HEK293 (cell line): ENCODE results near the gene UBL7.

Experiments used
- CTCF ChIA-PET: fragments of 350-600 bp; formaldehyde crosslinking; extraction: SDS; loops from one replicate; lab custom pipeline; 2021; ENCODE audit warnings: antibody characterized with exemption; lab: Yijun Ruan, JAX
- POLR2A ChIA-PET: fragments of 300-600 bp; formaldehyde crosslinking; extraction: SDS; loops from one replicate; lab custom pipeline; 2020; ENCODE audit warnings: antibody characterized with exemption, inconsistent platforms; lab: Yijun Ruan, JAX
- H3K27ac ChIP-seq: fragments of 200-500 bp; sonication (Bioruptor generic); 2 replicates; pipeline ENCODE4 v1.5.1; 2014; ENCODE audit warnings: low read depth, low read length, control low read depth, inconsistent platforms; ENCODE audit errors: extremely low read depth
- H3K36me3 ChIP-seq, 2 experiments: fragments of 200-500 bp in 1 of 2; sonication (Bioruptor generic) in 1 of 2; 1 replicate in 1 of 2; 2 replicates in 1 of 2; pipeline ENCODE4 v1.5.1; 2014 to 2017; ENCODE audit warnings: inconsistent platforms in 2 of 2, low read length in 2 of 2; ENCODE audit not compliant: control insufficient read depth in 2 of 2, insufficient read depth in 1 of 2
- H3K4me1 ChIP-seq: fragments of 200-500 bp; sonication (Bioruptor generic); 2 replicates; pipeline ENCODE4 v1.5.1; 2014; ENCODE audit warnings: mild to moderate bottlenecking, low read length, inconsistent platforms; ENCODE audit not compliant: control insufficient read depth, insufficient read depth
- H3K4me3 ChIP-seq: 2 replicates; pipeline ENCODE4 v1.5.1; 2011; ENCODE audit warnings: low read depth, mild to moderate bottlenecking, control low read depth, low read length, moderate library complexity
- H3K9me3 ChIP-seq: fragments of 200-500 bp; sonication (Bioruptor generic); 2 replicates; pipeline ENCODE4 v1.5.1; 2014; ENCODE audit warnings: low read depth, low read length, inconsistent platforms; ENCODE audit not compliant: control insufficient read depth, insufficient read depth
- CTCF ChIP-seq: fragments of 450-650 bp; formaldehyde crosslinking; IDR thresholded peaks from 2 replicates; pipeline ENCODE4 v1.5.1; 2016; ENCODE audit warnings: missing biosample characterization, missing genetic modification characterization
- HOXA7 ChIP-seq: sonication (generic); formaldehyde crosslinking; IDR thresholded peaks from 2 replicates; pipeline ENCODE4 v1.8.1; 2022; ENCODE audit warnings: missing genetic modification reagents, borderline replicate concordance
- HOXC10 ChIP-seq: sonication (generic); formaldehyde crosslinking; IDR thresholded peaks from 2 replicates; pipeline ENCODE4 v1.8.1; 2023; ENCODE audit warnings: mild to moderate bottlenecking, missing genetic modification reagents
- PATZ1 ChIP-seq: fragments of 450-650 bp; formaldehyde crosslinking; IDR thresholded peaks from 2 replicates; pipeline ENCODE4 v1.5.1; 2016; ENCODE audit warnings: missing biosample characterization, missing genetic modification characterization
- PRDM4 ChIP-seq: fragments of 450-650 bp; formaldehyde crosslinking; IDR thresholded peaks from 2 replicates; pipeline ENCODE4 v1.5.1; 2017; ENCODE audit warnings: missing biosample characterization, missing genetic modification characterization
- PRDM6 ChIP-seq: fragments of 450-650 bp; formaldehyde crosslinking; IDR thresholded peaks from 2 replicates; pipeline ENCODE4 v1.5.1; 2017; ENCODE audit warnings: missing biosample characterization, missing genetic modification characterization
- SETDB1 ChIP-seq: IDR thresholded peaks from one replicate; pipeline ENCODE4 v1.6.1; 2017; ENCODE audit warnings: mild to moderate bottlenecking, low read length, moderate library complexity, mixed read lengths; ENCODE audit not compliant: insufficient read length
- ZBTB17 ChIP-seq: fragments of 450-650 bp; formaldehyde crosslinking; IDR thresholded peaks from 2 replicates; pipeline ENCODE4 v1.5.1; 2016; ENCODE audit warnings: missing biosample characterization, missing genetic modification characterization
- ZBTB8A ChIP-seq: fragments of 450-650 bp; formaldehyde crosslinking; IDR thresholded peaks from 2 replicates; pipeline ENCODE4 v1.5.1; 2016; ENCODE audit warnings: missing biosample characterization, missing genetic modification characterization
- ZIC2 ChIP-seq: fragments of 450-650 bp; formaldehyde crosslinking; IDR thresholded peaks from 2 replicates; pipeline ENCODE4 v1.5.1; 2016; ENCODE audit warnings: missing biosample characterization, missing genetic modification characterization
- ZNF133 ChIP-seq: fragments of 450-650 bp; formaldehyde crosslinking; IDR thresholded peaks from 2 replicates; pipeline ENCODE4 v1.5.1; 2016; ENCODE audit warnings: missing biosample characterization, missing genetic modification characterization
- ZNF16 ChIP-seq: fragments of 450-650 bp; formaldehyde crosslinking; IDR thresholded peaks from 2 replicates; pipeline ENCODE4 v1.5.1; 2016; ENCODE audit warnings: low read depth, missing biosample characterization, missing genetic modification characterization
- ZNF2 ChIP-seq: fragments of 450-650 bp; formaldehyde crosslinking; IDR thresholded peaks from 2 replicates; pipeline ENCODE4 v1.5.1; 2016; ENCODE audit warnings: missing biosample characterization, missing genetic modification characterization
- ZNF223 ChIP-seq: fragments of 450-650 bp; formaldehyde crosslinking; IDR thresholded peaks from 2 replicates; pipeline ENCODE4 v1.5.1; 2016; ENCODE audit warnings: missing biosample characterization, missing genetic modification characterization
- ZNF24 ChIP-seq: fragments of 450-650 bp; formaldehyde crosslinking; IDR thresholded peaks from 2 replicates; pipeline ENCODE4 v1.5.1; 2016; ENCODE audit warnings: missing biosample characterization, missing genetic modification characterization
- ZNF248 ChIP-seq: fragments of 450-650 bp; formaldehyde crosslinking; IDR thresholded peaks from 2 replicates; pipeline ENCODE4 v1.5.1; 2017; ENCODE audit warnings: missing biosample characterization, missing genetic modification characterization
- ZNF280C ChIP-seq: fragments of 450-650 bp; formaldehyde crosslinking; IDR thresholded peaks from 2 replicates; pipeline ENCODE4 v1.5.1; 2016; ENCODE audit warnings: missing biosample characterization, missing genetic modification characterization
- ZNF341 ChIP-seq: fragments of 450-650 bp; formaldehyde crosslinking; IDR thresholded peaks from 2 replicates; pipeline ENCODE4; 2016; ENCODE audit warnings: low read depth, missing biosample characterization, missing genetic modification characterization
- ZNF391 ChIP-seq: fragments of 450-650 bp; formaldehyde crosslinking; IDR thresholded peaks from 2 replicates; pipeline ENCODE4 v1.5.1; 2016; ENCODE audit warnings: low read depth, missing biosample characterization, missing genetic modification characterization, borderline replicate concordance
- ZNF473 ChIP-seq: fragments of 450-650 bp; formaldehyde crosslinking; IDR thresholded peaks from 2 replicates; pipeline ENCODE4 v1.5.1; 2017; ENCODE audit warnings: missing biosample characterization, missing genetic modification characterization
- ZNF571 ChIP-seq: fragments of 450-650 bp; formaldehyde crosslinking; IDR thresholded peaks from 2 replicates; pipeline ENCODE4 v1.5.0; 2017; ENCODE audit warnings: missing biosample characterization, missing genetic modification characterization
- ZNF600 ChIP-seq: fragments of 450-650 bp; formaldehyde crosslinking; IDR thresholded peaks from 2 replicates; pipeline ENCODE4 v1.5.1; 2016; ENCODE audit warnings: missing biosample characterization, missing genetic modification characterization
- ZNF660 ChIP-seq: fragments of 450-650 bp; IDR thresholded peaks from 2 replicates; pipeline ENCODE4 v1.5.1; 2018; ENCODE audit warnings: missing biosample characterization, mild to moderate bottlenecking, missing genetic modification characterization
- ZNF664 ChIP-seq: fragments of 450-650 bp; formaldehyde crosslinking; IDR thresholded peaks from 2 replicates; pipeline ENCODE4 v1.5.1; 2016; ENCODE audit warnings: missing biosample characterization, missing genetic modification characterization
- ZNF747 ChIP-seq: fragments of 450-650 bp; formaldehyde crosslinking; IDR thresholded peaks from 2 replicates; pipeline ENCODE4 v1.5.1; 2016; ENCODE audit warnings: missing biosample characterization, missing genetic modification characterization
- ZSCAN18 ChIP-seq: fragments of 450-650 bp; formaldehyde crosslinking; IDR thresholded peaks from 2 replicates; pipeline ENCODE4 v1.5.1; 2016; ENCODE audit warnings: missing biosample characterization, missing genetic modification characterization

The UBL7 gene

GRCh38 chr15:74438721-74439316 is 22.1 kb downstream of the UBL7 start:
- no peak overlapping the region for H3K27ac ChIP-seq
- no peaks in the 10 kb centered on the region for H3K36me3 ChIP-seq
- ChIA-PET POLR2A (interaction anchor here (0.7 to 1.5 kb wide), 4 partner anchors 15 to 57 kb away, joined by 3 read pairs; partner anchors contain the start of gene UBL7), CTCF (interaction anchor here (0.5 to 26.4 kb wide), 53 partner anchors 8 to 488 kb away, joined by 3 to 768 read pairs (median 3); partner anchors contain the start of genes CYP11A1 and UBL7)
- H3K4me1 ChIP-seq, result peaks cover 4% of the 10 kb centered on the region
- no peaks in the 10 kb centered on the region for H3K9me3 ChIP-seq
- no peak overlapping the region for H3K4me3 ChIP-seq
- TF ChIP-seq ZNF223 (tag by site-specific recombination), result no peak
- TF ChIP-seq HOXC10 (CRISPR knock-in tag), result no peak
- no peak for TF ChIP-seq ZNF133 (tag by site-specific recombination)
- TF ChIP-seq ZNF16 (tag by site-specific recombination), result no peak
- no peak for TF ChIP-seq HOXA7 (CRISPR knock-in tag)
- peak; percentile 93 for TF ChIP-seq CTCF (tag by site-specific recombination)
- TF ChIP-seq SETDB1, result no peak
- no peak for TF ChIP-seq PRDM4 (tag by site-specific recombination)
- TF ChIP-seq ZIC2 (tag by site-specific recombination), result no peak
- no peak for TF ChIP-seq ZNF280C (tag by site-specific recombination)
- TF ChIP-seq ZNF664 (tag by site-specific recombination), result no peak
- peak; percentile 73 for TF ChIP-seq ZBTB17
- no peak for TF ChIP-seq ZBTB8A (tag by site-specific recombination)
- TF ChIP-seq ZNF24, result no peak
- peak; percentile 68; the same call in 1 of the 2 replicates for TF ChIP-seq ZNF2
- TF ChIP-seq ZNF391, result no peak
- peak; percentile 62; the same call in 1 of the 2 replicates for TF ChIP-seq ZNF660 (tag by site-specific recombination)
- TF ChIP-seq ZNF747, result no peak
- no peak for TF ChIP-seq ZNF571 (tag by site-specific recombination)
- TF ChIP-seq ZNF341 (tag by site-specific recombination), result no peak
- no peak for TF ChIP-seq ZNF473 (tag by site-specific recombination)
- no peak for TF ChIP-seq PRDM6 (tag by site-specific recombination)
- no peak for TF ChIP-seq ZSCAN18 (tag by site-specific recombination)
- TF ChIP-seq PATZ1, result peak; percentile 51; the same call in 1 of the 2 replicates
- TF ChIP-seq ZNF248 (tag by site-specific recombination), result no peak
- no peak for TF ChIP-seq ZNF600 (tag by site-specific recombination)
